HepG2 (cell line): ENCODE data around the gene BBS9. TPM values are rescaled to one million over a fixed set of nuclear protein-coding genes. Genes with fewer than 3 reads are reported as not detected.

Experiments
- ATAC-seq: fragments of 200-7000 bp; cut with Tn5 transposase; 3 replicates; pipeline ENCODE4 v1.9.1; 2020; ENCODE audit warnings: mild to moderate bottlenecking, moderate library complexity
- BruUV-seq: library from RNA; stranded (reverse); fragments of 400-500 nt; replicated peaks from 2 replicates; lab custom pipeline; 2021; lab: Mats Ljungman, UMichigan
- CTCF ChIA-PET: fragments of 300-600 bp; formaldehyde crosslinking; extraction: SDS; loops from one replicate; lab custom pipeline; 2021; ENCODE audit warnings: low total read pairs, inconsistent platforms, low intra/inter-chr PET ratio; lab: Yijun Ruan, JAX
- POLR2A ChIA-PET: fragments of 350-600 bp; sonication (Branson Sonifier 250); formaldehyde crosslinking; loops from one replicate; lab custom pipeline; 2020; ENCODE audit warnings: antibody characterized with exemption, inconsistent platforms; lab: Yijun Ruan, JAX
- DNase-seq: peaks from one replicate; pipeline ENCODE4 v3.0.0-alpha.2; 2015; ENCODE audit warnings: low spot score
- FAIRE-seq: peaks from 3 replicates; lab custom pipeline; 2011; peaks lifted over from hg19 to GRCh38; lab: Jason Lieb, UNC
- H2AFZ ChIP-seq: one replicate; pipeline ENCODE4 v1.6.1; 2011; ENCODE audit warnings: low read length, inconsistent platforms
- H3K27ac ChIP-seq: fragments of 300-600 bp; 3 replicates; pipeline ENCODE4 v1.8.0; 2011; ENCODE audit warnings: mixed run types, mild to moderate bottlenecking, mixed read lengths, low read length, inconsistent platforms; ENCODE audit not compliant: insufficient read depth; ENCODE audit errors: extremely low read length
- H3K27me3 ChIP-seq, 2 experiments: fragments of 200-600 bp in 1 of 2; 2 replicates in 1 of 2; 3 replicates in 1 of 2; pipeline versions ENCODE4 v1.6.0 to v1.8.0; 2011; ENCODE audit warnings: low read length in 2 of 2, mild to moderate bottlenecking in 2 of 2, moderate library complexity in 2 of 2, inconsistent platforms in 1 of 2; ENCODE audit not compliant: insufficient read depth in 2 of 2, control insufficient read depth in 1 of 2
- H3K36me3 ChIP-seq, 2 experiments: fragments of 200-600 bp in 1 of 2; replicated peaks in 1 of 2; 2 replicates in 1 of 2; 3 replicates in 1 of 2; pipeline versions ENCODE4 v1.5.1 to v1.8.0; 2011; ENCODE audit warnings: low read length in 2 of 2, inconsistent platforms in 1 of 2; ENCODE audit not compliant: insufficient read depth in 2 of 2, control insufficient read depth in 1 of 2
- H3K4me1 ChIP-seq: 2 replicates; pipeline ENCODE4 v1.5.1; 2012; ENCODE audit warnings: low read length, inconsistent platforms; ENCODE audit not compliant: insufficient read depth
- H3K4me2 ChIP-seq: 2 replicates; pipeline ENCODE4 v1.6.0; 2011; ENCODE audit warnings: low read depth, low read length, inconsistent platforms
- H3K4me3 ChIP-seq, 3 experiments: fragments of 200-600 bp in 1 of 3; sonication (generic), shearing (Covaris generic) in 1 of 3; replicated peaks in 1 of 3; 2 replicates each; pipeline ENCODE4 v1.5.1; 2011 to 2016; ENCODE audit warnings: low read length in 3 of 3, inconsistent platforms in 2 of 3, low read depth in 2 of 3, mild to moderate bottlenecking in 2 of 3, control low read depth in 1 of 3, mixed read lengths in 1 of 3; ENCODE audit not compliant: insufficient read depth in 1 of 3
- H3K79me2 ChIP-seq: one replicate; pipeline ENCODE4 v1.6.1; 2011; ENCODE audit warnings: low read length, inconsistent platforms; ENCODE audit not compliant: insufficient read depth
- H3K9ac ChIP-seq: 2 replicates; pipeline ENCODE4 v1.6.0; 2011; ENCODE audit warnings: mild to moderate bottlenecking, low read depth, low read length, inconsistent platforms; ENCODE audit not compliant: insufficient read depth
- H3K9me3 ChIP-seq: 2 replicates; pipeline ENCODE4 v1.5.1; 2012; ENCODE audit warnings: mild to moderate bottlenecking, low read length
- H4K20me1 ChIP-seq: 2 replicates; pipeline ENCODE4 v1.6.0; 2011; ENCODE audit warnings: inconsistent platforms, mild to moderate bottlenecking, low read length, moderate library complexity; ENCODE audit not compliant: insufficient read depth
- KLF15 ChIP-seq: sonication (generic); formaldehyde crosslinking; IDR thresholded peaks from 2 replicates; pipeline ENCODE4 v1.8.1; 2023; ENCODE audit warnings: borderline replicate concordance, mild to moderate bottlenecking, inconsistent platforms, missing genetic modification reagents, mixed read lengths
- MAFK ChIP-seq, 2 experiments: IDR thresholded peaks in 1 of 2; conservative IDR thresholded peaks in 1 of 2; 2 replicates each; pipeline ENCODE4 v1.6.1; 2011; ENCODE audit warnings: improper control_type of control experiment in 2 of 2, low read length in 2 of 2
- MATR3 ChIP-seq: sonication (generic); formaldehyde crosslinking; IDR thresholded peaks from 2 replicates; pipeline ENCODE4 v1.4.0; 2020; ENCODE audit warnings: missing genetic modification reagents
- MED1 ChIP-seq: sonication (generic); formaldehyde crosslinking; IDR thresholded peaks from 2 replicates; pipeline ENCODE4 v1.4.0; 2020; ENCODE audit warnings: missing genetic modification reagents
- MXD4 ChIP-seq: IDR thresholded peaks from 2 replicates; pipeline ENCODE4 v1.6.1; 2016; ENCODE audit warnings: mild to moderate bottlenecking, missing biosample characterization, missing genetic modification reagents
- POLR2AphosphoS2 ChIP-seq: IDR thresholded peaks from 2 replicates; pipeline ENCODE4 v1.6.1; 2011; ENCODE audit warnings: low read depth, low read length, improper control_type of control experiment
- RNF219 ChIP-seq: sonication (generic); formaldehyde crosslinking; IDR thresholded peaks from 2 replicates; pipeline ENCODE4 v1.5.0; 2020; ENCODE audit warnings: mild to moderate bottlenecking, missing genetic modification reagents
- TFDP1 ChIP-seq: IDR thresholded peaks from 2 replicates; pipeline ENCODE4 v1.6.1; 2016; ENCODE audit warnings: missing compliant biosample characterization, missing genetic modification reagents, borderline replicate concordance
- TMF1 ChIP-seq: sonication (generic); formaldehyde crosslinking; IDR thresholded peaks from 2 replicates; pipeline ENCODE4 v1.8.1; 2022; ENCODE audit warnings: low read depth, missing genetic modification reagents
- ZMYM3 ChIP-seq: sonication (generic); formaldehyde crosslinking; IDR thresholded peaks from 2 replicates; pipeline ENCODE4 v1.5.1; 2020; ENCODE audit warnings: mild to moderate bottlenecking, missing genetic modification reagents
- ZNF576 ChIP-seq: sonication (generic); formaldehyde crosslinking; IDR thresholded peaks from 2 replicates; pipeline ENCODE4 v1.4.0; 2020; ENCODE audit warnings: mild to moderate bottlenecking, missing genetic modification reagents
- ZNF652 ChIP-seq: IDR thresholded peaks from 2 replicates; pipeline ENCODE4 v1.6.1; 2016; ENCODE audit warnings: low read depth, borderline replicate concordance
- WGBS: methylation state at CpG from one replicate; pipeline ENCODE4 v1.1.6; 2017; ENCODE audit warnings: low lambda C conversion rate; 5-methylcytosine and 5-hydroxymethylcytosine counted together
- in situ Hi-C: cut with HindIII; loops from 2 replicates; pipeline ENCODE4 v1.10.0; 2017; ENCODE audit warnings: low pct_unique_long_range_greater_than_20kb; ENCODE audit not compliant: extremely low pct_ligation_motif_present
- intact Hi-C: fragments of 100-400 bp; cut with micrococcal nuclease; formaldehyde crosslinking; loops from one replicate; pipeline ENCODE4 v1.10.0; 2022; ENCODE audit not compliant: unreplicated experiment
- polyA plus RNA-seq, 8 experiments: library from polyadenylated mRNA; depleted of rRNA in 3 of 8; stranded (reverse) in 7 of 8; unstranded in 1 of 8; fragments of >200 nt; fragmentation: Illumina TruSeq in 4 of 8; extraction: Trizol in 4 of 8; gene quantifications; 2 replicates each; pipeline versions ENCODE4 v1.2.1 to v1.2.3, GENCODE V29; 2011 to 2016; ENCODE audit warnings: low read depth in 4 of 8, missing spikeins in 1 of 8, mixed read lengths in 1 of 8; ENCODE audit not compliant: insufficient read depth in 1 of 8
- total RNA-seq, 5 experiments: library from RNA; depleted of rRNA; stranded (reverse); fragments of >200 nt; fragmentation: Illumina TruSeq; extraction: Trizol; gene quantifications; 2 replicates each; pipeline ENCODE4 v1.2.3, GENCODE V29; 2016; ENCODE audit warnings: low read depth in 1 of 5

The BBS9 gene
- total and polyA plus RNA-seq, 2 of the 13 experiments (the other 11 are each of a cell fraction or from before 2014, with no cell fraction given) = 5.1 to 7.8 TPM

- Histone ChIP-seq H3K27me3 (peaks cover 0 to 1% of the 10 kb centered on the region in 2 experiments; a peak in 1 of 5 replicates), H2AFZ (no peak overlapping the region), H3K4me1 (peaks cover 8% of the 10 kb centered on the region; the same call in 1 of the 2 replicates), H3K9ac (no peak overlapping the region), H3K36me3 (no peaks in the 10 kb centered on the region), H3K4me3 (no peak overlapping the region), H3K27ac (no peak overlapping the region), H4K20me1 (no peaks in the 10 kb centered on the region), H3K79me2 (no peaks in the 10 kb centered on the region), H3K9me3 (no peaks in the 10 kb centered on the region), H3K4me2 (no peak overlapping the region)
- WGBS = 83% methylated on average over 24 of the region's 24 CpGs
- in situ Hi-C loops (no loop called here), intact Hi-C loops (no loop called here)
- CTCF ChIA-PET = no interaction called here
- BruUV-seq = no TSS peak
- FAIRE-seq (no peak), DNase-seq (no peak), ATAC-seq (no peak)
- POLR2A ChIA-PET = no interaction called here
- TF ChIP-seq ZNF576 (CRISPR knock-in tag) = no peak
- TF ChIP-seq KLF15 (CRISPR knock-in tag) = no peak
- TF ChIP-seq MAFK (conservative IDR thresholded peaks at IDR 0.05 in 1 of 2, IDR thresholded peaks at IDR 0.05 in 1 of 2; ENCODE audit: low read length in 2 of 2) = no peak
- no peak for TF ChIP-seq ZMYM3 (CRISPR knock-in tag)
- no peak for TF ChIP-seq MED1
- no peak for TF ChIP-seq RNF219 (CRISPR knock-in tag)
- no peak for TF ChIP-seq ZNF652
- no peak for TF ChIP-seq MATR3
- TF ChIP-seq TMF1 (CRISPR knock-in tag) = no peak
- no peak for TF ChIP-seq POLR2AphosphoS2
- no peak for TF ChIP-seq MXD4 (CRISPR knock-in tag)
- TF ChIP-seq TFDP1 = no peak
These were observed 503.0 kb downstream of the BBS9 start for GRCh38 chr7:33632322-33632721.
